Loucy (cell line): ENCODE results near the gene COL24A1.

Experiments
- EZH2phosphoT487 ChIP-seq: fragments of 200-600 bp; IDR thresholded peaks from 2 replicates; pipeline ENCODE4 v1.6.1; 2018; ENCODE audit warnings: antibody characterized with exemption, mild to moderate bottlenecking, moderate library complexity, borderline replicate concordance
- TF ChIP-seq, protein P1 (sequence below): fragments of 200-600 bp; sonication (generic); conservative IDR thresholded peaks from 2 replicates; pipeline ENCODE4 v1.5.1; 2014; ENCODE audit warnings: mild to moderate bottlenecking, antibody characterized with exemption, low read length

DNA sequence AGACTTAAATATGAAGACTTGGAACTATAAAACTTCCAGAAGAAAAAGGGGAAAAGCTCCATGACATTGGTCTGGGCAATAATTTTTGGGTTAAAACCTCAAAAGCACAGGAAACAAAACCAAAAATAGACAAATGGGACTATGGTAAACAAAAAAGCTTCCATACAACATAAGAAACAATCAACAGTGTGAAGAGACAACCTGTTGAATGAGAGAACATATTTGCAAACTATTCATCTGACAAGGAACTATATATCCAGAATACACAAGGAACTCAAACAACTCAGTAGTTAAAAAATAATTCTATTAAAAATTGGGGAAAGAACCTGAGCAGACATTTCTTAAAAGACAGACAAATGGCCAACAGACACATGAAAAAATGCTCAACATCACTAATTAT lies 255.7 kb downstream of the COL24A1 start:
- TF ChIP-seq, protein P1, sequence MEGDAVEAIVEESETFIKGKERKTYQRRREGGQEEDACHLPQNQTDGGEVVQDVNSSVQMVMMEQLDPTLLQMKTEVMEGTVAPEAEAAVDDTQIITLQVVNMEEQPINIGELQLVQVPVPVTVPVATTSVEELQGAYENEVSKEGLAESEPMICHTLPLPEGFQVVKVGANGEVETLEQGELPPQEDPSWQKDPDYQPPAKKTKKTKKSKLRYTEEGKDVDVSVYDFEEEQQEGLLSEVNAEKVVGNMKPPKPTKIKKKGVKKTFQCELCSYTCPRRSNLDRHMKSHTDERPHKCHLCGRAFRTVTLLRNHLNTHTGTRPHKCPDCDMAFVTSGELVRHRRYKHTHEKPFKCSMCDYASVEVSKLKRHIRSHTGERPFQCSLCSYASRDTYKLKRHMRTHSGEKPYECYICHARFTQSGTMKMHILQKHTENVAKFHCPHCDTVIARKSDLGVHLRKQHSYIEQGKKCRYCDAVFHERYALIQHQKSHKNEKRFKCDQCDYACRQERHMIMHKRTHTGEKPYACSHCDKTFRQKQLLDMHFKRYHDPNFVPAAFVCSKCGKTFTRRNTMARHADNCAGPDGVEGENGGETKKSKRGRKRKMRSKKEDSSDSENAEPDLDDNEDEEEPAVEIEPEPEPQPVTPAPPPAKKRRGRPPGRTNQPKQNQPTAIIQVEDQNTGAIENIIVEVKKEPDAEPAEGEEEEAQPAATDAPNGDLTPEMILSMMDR, result no peak
- TF ChIP-seq EZH2phosphoT487, result no peak
